GM10266 (cell line): ENCODE data around the gene SLC51A.
"Not testable (repeated sequence)": the region's sequence is repeated elsewhere in the genome, so short reads cannot be mapped to it uniquely, and the experiment has no call there.

Source experiments
- DNase-seq: peaks from one replicate; pipeline ENCODE4 v3.0.0; 2012; ENCODE audit errors: extremely low spot score
- TF ChIP-seq, protein P1 (sequence below): IDR thresholded peaks from 2 replicates; pipeline ENCODE4 v1.5.1; 2012; ENCODE audit warnings: mild to moderate bottlenecking, low read depth; ENCODE audit not compliant: control insufficient read depth, insufficient read depth; ENCODE audit errors: missing control alignments

SLC51A gene

DNA sequence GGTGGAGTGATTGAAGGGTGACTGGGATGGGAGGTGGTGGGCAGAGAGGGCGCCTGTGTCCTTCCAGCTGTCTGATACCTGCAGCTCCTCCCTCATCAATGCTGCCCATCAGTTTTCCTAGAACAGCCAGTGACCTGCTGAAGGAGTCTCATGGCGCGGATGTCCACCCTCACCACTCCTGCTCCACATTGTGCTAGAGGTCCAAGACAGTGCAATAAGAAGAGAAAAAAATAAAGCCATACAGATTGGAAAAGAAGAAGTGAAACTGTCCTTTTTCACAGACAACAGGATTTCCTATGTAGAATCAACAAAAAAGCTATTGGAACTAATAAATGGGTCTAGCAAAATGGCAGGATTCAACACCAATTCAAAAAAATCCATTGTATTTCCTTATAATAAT, 12.5 kb upstream of the SLC51A start:
- no peak for DNase-seq
- TF ChIP-seq, protein P1, sequence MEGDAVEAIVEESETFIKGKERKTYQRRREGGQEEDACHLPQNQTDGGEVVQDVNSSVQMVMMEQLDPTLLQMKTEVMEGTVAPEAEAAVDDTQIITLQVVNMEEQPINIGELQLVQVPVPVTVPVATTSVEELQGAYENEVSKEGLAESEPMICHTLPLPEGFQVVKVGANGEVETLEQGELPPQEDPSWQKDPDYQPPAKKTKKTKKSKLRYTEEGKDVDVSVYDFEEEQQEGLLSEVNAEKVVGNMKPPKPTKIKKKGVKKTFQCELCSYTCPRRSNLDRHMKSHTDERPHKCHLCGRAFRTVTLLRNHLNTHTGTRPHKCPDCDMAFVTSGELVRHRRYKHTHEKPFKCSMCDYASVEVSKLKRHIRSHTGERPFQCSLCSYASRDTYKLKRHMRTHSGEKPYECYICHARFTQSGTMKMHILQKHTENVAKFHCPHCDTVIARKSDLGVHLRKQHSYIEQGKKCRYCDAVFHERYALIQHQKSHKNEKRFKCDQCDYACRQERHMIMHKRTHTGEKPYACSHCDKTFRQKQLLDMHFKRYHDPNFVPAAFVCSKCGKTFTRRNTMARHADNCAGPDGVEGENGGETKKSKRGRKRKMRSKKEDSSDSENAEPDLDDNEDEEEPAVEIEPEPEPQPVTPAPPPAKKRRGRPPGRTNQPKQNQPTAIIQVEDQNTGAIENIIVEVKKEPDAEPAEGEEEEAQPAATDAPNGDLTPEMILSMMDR: no peak

DNA sequence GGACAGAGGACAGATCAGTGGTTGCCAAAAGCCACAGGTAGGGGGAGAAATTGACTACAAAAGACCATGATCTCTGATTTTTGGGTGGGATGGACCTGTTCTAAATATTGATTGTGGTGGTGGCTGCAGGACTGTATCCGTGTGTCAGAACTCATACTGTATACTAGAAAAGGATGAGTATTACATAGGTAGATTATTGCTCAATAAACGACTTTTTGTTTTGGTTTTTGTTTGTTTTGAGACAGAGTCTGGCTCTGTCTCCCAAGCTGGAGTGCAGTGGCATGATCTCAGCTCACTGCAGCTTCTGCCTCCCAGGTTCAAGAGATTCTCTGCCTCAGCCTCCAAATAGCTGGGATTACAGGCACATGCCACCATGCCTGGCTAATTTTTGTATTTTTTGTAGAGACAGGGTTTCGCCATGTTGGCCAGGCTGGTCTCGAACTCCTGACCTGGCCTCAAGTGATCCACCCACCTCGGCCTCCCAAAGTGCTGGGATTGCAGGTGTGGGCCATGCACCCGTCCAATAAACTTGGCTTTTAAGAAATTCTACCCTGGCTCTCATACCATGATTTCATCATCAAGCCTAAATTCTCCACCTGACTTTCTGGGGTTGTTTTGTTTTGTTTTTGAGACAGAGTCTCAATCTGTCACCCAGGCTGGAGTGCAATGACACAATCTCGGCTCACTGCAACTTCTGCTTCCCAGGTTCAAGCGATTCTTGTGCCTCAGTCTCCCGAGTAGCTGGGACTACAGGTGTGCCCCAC, 10.7 kb upstream of the SLC51A start:
- DNase-seq: not testable (repeated sequence)

DNA sequence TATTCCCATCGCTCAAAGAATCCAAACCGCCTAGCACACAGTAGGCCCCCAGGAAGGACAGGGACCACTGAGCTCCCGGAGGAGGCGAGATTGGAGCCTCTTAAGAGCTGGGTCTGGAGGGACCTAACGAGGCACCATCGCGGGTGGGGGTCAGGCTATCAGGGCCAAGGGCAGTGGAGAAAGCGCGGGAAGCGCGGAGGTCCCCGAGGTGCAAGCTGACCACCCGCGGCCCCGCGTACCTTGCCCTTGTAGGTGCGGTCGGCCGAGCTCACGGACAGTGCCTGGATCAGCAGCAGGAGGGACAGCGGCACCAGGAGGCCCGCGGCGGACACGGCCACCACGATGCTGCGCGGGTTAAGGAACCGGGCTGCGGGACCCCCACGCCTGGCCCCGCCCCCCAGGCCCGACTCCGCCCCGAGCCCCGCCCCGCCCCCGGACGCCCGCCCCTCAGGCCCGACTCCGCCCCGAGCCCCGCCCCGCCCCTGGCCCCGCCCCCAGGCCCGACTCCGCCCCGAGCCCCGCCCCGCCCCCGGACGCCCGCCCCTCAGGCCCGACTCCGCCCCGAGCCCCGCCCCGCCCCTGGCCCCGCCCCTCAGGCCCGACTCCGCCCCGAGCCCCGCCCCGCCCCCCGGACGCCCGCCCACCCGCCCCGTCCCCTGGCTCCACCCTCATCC, 9.0 kb upstream of the SLC51A start:
- TF ChIP-seq, protein P1: no peak
- DNase-seq: peak; percentile 81

DNA sequence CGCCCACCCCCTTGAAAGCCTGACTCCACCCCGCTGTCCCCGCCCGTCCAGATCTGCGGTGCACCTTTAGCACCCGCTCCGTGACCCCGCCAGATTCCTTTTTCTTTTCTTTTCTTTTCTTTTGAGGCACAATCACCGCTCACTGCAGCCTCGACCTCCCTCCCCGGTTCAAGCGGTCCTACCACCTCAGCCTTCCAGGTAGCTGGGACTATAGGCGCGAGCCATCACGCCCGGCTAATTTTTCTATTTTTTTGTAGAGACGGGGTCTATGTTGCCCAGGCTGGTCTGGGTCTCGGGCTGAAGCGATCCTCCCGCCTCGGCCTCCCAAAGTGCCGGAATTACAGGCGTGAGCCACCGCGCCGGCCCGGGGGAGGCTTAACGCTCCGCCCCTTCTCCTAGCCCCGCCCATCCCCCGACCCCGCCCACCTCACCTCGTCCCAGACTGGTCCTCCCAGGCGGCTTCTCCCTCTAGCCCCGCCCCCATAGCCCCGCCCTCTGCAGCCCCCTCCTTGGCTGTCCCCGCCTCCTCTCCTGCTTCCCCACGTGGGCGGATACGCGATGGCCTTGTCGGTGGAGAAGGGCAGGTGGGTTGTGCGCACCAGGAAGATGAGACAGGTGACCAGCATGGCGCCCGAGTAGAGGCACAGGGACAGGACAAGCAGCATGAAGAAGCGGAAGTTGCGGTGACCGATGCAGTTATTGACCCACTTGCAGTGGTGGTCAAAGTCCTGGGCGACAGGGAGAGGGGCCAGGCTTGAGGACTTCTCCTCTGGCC, 8.3 kb upstream of the SLC51A start:
- TF ChIP-seq, protein P1: no peak
- peak; percentile 99 for DNase-seq

DNA sequence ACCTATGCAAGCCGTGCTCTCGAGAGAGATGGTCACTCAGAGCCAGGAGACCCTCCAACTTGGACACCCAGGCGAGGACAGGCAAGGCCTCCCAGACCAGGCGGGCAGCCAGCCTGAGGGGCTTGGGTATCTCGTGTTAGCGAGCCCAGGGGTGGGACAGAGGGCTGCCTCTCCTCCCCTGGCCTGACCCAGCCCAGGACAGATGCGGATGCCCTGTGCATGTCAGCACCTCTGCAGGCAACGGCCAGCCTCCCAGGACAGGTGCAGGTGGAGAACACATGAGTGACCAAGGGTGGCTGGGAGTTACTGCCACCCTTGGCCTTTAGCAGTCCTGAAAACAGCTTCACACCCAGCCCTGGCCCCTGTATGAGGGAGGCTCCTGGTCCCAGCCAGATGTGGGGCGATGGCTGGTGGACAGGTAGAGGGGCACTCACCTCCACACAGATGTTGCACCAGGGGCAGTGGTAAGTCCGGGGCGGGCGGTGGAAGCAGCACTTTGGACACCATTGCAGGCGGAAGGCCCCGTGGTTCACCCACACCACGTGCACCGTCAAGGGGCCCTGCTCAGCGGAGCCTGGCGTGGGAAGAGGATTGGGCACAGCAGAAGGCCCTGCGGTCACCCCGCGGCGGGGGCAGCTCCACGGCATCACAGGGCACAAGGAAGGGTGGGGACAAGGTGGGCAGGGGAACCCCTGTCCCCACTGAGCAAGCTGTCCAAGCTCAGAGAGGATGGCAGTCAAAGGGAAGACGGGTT, 7.2 kb upstream of the SLC51A start:
- TF ChIP-seq, protein P1: no peak
- DNase-seq: no peak

DNA sequence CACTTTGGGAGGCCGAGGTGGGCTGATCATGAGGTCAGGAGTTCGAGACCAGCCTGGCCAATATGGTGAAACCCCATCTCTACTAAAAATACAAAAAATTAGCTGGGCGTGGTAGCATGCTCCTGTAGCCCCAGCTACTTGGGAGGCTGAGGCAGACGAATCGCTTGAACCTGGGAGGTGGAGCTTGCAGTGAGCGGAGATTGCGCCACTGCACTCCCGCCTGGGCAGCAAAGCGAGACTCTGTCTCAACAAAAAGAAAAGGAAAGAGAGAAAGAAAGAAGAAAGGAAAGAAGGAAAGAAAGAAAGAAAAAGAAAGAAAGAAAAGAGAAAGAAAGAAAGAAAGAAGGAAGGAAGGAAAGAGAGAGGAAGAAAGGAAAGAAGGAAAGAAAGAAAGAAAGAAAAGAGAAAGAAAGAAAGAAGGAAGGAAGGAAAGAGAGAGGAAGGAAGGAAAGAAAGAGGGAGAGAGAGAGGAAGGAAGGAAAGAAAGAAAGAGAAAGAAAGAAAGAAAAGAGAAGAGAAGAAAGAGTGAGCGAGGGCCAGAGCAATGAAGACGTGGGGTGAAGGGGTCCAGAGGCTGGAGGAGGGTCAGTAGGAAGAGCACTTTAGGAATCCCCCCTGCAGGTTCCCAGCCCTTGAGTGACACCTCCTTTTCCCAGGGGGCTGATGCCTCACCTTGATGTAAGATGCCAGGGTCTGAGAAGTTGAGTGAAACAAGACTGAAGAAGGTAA, 6.2 kb upstream of the SLC51A start:
- not testable (repeated sequence) for DNase-seq

DNA sequence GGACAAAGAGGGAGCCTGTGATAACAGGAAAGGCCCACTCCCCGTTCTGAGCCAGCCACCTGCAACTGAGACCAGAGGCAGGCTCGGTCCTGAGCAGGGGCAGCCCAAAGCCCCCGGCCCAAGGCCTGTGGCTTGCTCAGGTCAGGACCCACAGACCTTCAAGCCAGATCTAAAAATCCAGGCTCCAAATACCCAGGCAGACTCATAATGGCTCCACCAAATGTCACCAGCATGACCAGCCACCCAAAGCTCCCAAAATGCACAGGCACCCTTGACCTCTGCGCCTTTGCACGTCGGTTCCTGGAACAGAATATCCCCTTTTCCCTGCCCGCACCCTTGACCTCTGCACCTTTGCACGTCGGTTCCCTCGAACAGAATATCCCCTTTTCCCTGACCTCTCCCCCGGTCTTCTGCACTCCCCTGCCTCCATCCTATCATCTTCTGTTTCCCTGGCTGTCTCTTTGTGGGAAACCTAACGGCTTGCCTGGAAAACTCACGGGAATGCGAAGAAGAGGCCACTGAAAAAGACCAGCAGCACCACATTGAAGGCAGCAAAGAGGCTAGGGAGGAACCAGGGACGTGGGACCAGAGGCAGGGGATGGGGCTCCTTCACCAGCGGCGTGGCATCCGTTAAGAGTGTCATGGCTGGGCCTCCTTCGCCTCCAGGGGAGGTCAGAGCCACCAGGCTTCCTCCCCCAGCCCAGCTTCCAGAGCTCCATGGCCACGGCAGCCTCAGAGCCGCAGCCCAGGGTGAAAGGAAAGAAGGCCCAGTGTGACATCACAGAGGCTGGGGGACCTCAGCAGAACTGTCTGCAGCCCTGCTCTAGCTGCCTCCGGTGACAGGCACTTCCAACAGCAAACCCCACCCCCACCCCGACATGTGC, 5.4 kb upstream of the SLC51A start, which contains the start of gene ZDHHC19:
ZDHHC19 (minus strand) TSS at position 728 of the 884 bp plus-strand sequence; CDS start at position 643, 85 bp downstream.
- TF ChIP-seq, protein P1: no peak
- no peak for DNase-seq
